Psoas muscle (tissue), 8 donors: ENCODE results near the gene PDE11A. TPM values are rescaled to one million over a fixed set of nuclear protein-coding genes. Genes with fewer than 3 reads are reported as not detected.

ENCODE experiments used
- ATAC-seq, 4 donors: fragments of 200-7000 bp; cut with Tn5 transposase; one replicate each; pipeline ENCODE4 v1.9.1; 2020; ENCODE audit warnings: moderate library complexity in 3 of 4, mild to moderate bottlenecking in 2 of 4
- DNase-seq, 2 donors: peaks; one replicate each; pipeline ENCODE4 v3.0.0-alpha.2; 2020
- H3K27ac ChIP-seq: fragments of 200-600 bp; one replicate; pipeline ENCODE4 v1.8.0; 2022
- H3K27me3 ChIP-seq, 3 donors: fragments of 200-600 bp in 1 of 3; one replicate each; pipeline versions ENCODE4 v1.6.1 to v1.8.0; 2013 to 2022; ENCODE audit warnings: low read length in 2 of 3, mild to moderate bottlenecking in 2 of 3, moderate library complexity in 1 of 3; ENCODE audit not compliant: insufficient read depth in 3 of 3
- H3K36me3 ChIP-seq, 2 donors: fragments of 200-600 bp in 1 of 2; one replicate each; pipeline versions ENCODE4 v1.6.1 to v1.8.0; 2013 to 2022; ENCODE audit warnings: low read depth in 1 of 2, mild to moderate bottlenecking in 1 of 2, moderate library complexity in 1 of 2; ENCODE audit not compliant: insufficient read depth in 1 of 2
- H3K4me1 ChIP-seq: fragments of 200-600 bp; one replicate; pipeline ENCODE4 v1.8.0; 2022
- H3K4me3 ChIP-seq: fragments of 200-600 bp; one replicate; pipeline ENCODE4 v1.8.0; 2022; ENCODE audit warnings: mild to moderate bottlenecking
- H3K9me3 ChIP-seq: fragments of 200-600 bp; one replicate; pipeline ENCODE4 v1.8.0; 2022
- CTCF ChIP-seq: fragments of 200-600 bp; IDR thresholded peaks from one replicate; pipeline ENCODE4 v1.8.0; 2022; ENCODE audit warnings: antibody characterized with exemption
- WGBS, 3 donors: extraction: QIAGEN DNeasy Blood & Tissue Kit; methylation state at CpG; one replicate each; pipeline versions ENCODE4 v1.1.6 to v1.1.7; 2013; 5-methylcytosine and 5-hydroxymethylcytosine counted together
- intact Hi-C, 2 donors: fragments of 100-400 bp; cut with DNase I; formaldehyde crosslinking; loops; one replicate each; pipeline versions ENCODE4 v1.11.0 to v1.14.2; 2022
- polyA plus RNA-seq, 3 donors: library from polyadenylated mRNA; stranded (reverse); fragments of 200-250 nt; gene quantifications; one replicate each; pipeline ENCODE4 v1.2.3, GENCODE V29; 2013
- total RNA-seq, 4 donors: library from RNA; stranded (reverse); fragmentation: NEBNext Ultra II Directional in 2 of 4; extraction: Animal tissue kit (Norgen Biotek cat#: 25700) in 2 of 4; gene quantifications; one replicate each; pipeline versions ENCODE4 v1.2.1 to v1.2.4, GENCODE V29; 2021 to 2023
- donor health status: healthy with polysubstance abuse.
- donor health status: DM: no; HTN: no; CAD: no; lungs with moderate emphysema.
- donor health status: Bipolar disorder and iron deficiency.
- donor health status: healthy.
- donor health status: DM: yes; HTN: yes; CAD: no.
- donor health status: DM: no; HTN: no; CAD: no.
- donor health status: DM: no; HTN: no; CAD: no.
- donor health status: DM: yes; HTN: yes; CAD: no.

Gene PDE11A
- total and polyA plus RNA-seq, 7 donors, result 0.35 to 39.7 (median 2.3) TPM

DNA sequence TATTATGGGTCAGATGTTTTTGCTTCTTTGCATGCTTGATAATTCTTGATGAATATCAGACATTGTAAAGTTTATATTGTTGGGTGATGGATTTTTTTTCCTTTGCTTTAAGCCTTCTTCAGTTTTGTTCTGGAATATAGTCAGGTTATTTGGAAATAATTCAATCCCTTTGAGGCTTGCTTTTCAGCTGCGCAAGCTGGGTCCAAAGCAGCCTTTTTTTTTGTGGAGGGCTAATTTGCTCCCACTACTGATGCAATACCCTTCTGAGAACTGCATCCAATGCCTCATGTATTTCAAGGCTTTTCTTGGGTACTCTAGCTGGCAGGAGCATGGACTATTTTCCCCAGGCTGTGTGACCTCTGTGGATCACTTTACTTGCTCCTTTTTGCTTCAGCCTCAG, 434.1 kb downstream of the PDE11A start:
- intact Hi-C loops, result no loop called here
- Histone ChIP-seq H3K36me3 (no peaks in the 10 kb centered on the region), H3K4me1 (peaks cover 6% of the 10 kb centered on the region), H3K4me3 (no peak overlapping the region), H3K27me3 (no peaks in the 10 kb centered on the region), H3K9me3 (no peaks in the 10 kb centered on the region), H3K27ac (no peak overlapping the region)
- DNase-seq, result no peak
- no peak for TF ChIP-seq CTCF
- WGBS, 3 donors, result 86 to 95% (median 92%) methylated on average over 1 of the region's 1 CpG
- ATAC-seq, result no peak

DNA sequence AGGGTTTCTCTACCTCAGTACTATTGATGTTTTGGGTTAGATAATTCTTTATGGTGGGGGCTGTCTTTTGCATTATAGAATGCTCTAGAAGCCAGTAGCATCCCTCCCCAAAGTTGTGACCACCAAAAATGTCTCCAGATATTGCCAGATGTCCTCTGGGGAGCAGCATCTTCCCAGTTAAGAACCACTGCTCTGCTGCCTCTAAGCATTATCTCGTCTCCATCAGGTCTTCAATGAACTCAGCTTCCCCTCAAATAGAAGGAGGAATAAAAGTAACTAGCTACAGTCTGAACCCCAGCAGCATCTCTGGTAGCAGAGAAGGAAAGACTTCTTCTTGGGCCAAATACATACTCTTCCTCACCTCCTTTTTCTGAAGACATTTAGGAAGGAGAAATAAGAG, 435.9 kb downstream of the PDE11A start:
- no peak for DNase-seq
- ATAC-seq, result no peak
- Histone ChIP-seq H3K36me3 (no peaks in the 10 kb centered on the region), H3K9me3 (no peaks in the 10 kb centered on the region), H3K27me3 (no peaks in the 10 kb centered on the region), H3K4me3 (no peak overlapping the region), H3K27ac (no peak overlapping the region), H3K4me1 (peaks cover 7% of the 10 kb centered on the region)
- TF ChIP-seq CTCF, result no peak
- WGBS, 3 donors, result 48 to 50% (median 50%) methylated on average over 1 of the region's 1 CpG
- intact Hi-C loops, result no loop called here

GRCh38 chr2:177635696-177636095, 436.9 kb downstream of the PDE11A start:
- Histone ChIP-seq H3K27me3 (no peaks in the 10 kb centered on the region), H3K36me3 (no peaks in the 10 kb centered on the region), H3K27ac (no peak overlapping the region), H3K9me3 (no peaks in the 10 kb centered on the region), H3K4me3 (no peak overlapping the region), H3K4me1 (peaks cover 7% of the 10 kb centered on the region)
- no peak for TF ChIP-seq CTCF
- DNase-seq (no peak), ATAC-seq (no peak)
- 0% methylated on average over 1 of the region's 1 CpG for WGBS, 3 donors
- intact Hi-C loops, result no loop called here

DNA sequence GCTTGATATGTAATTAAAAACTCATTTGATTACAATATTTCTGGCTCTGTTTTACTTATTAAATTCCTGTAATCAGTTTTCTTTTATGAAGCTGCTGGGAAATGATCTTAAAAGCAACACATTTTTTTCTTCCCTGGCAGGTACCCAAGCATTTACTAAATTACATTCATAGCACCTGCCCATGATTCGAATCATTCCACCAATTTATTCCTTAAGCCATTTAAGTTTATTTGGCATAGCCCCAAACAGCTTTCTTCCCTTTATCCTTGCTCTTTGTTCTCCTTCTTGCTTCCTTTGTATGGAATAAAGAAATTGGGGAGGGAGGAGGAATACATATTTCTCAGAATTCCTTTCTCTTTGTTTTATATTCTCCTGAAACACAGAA, 438.7 kb downstream of the PDE11A start:
- H3K27ac ChIP-seq, result peak overlapping the region; percentile 58

More for the DNA sequence above, 438.7 kb downstream of the PDE11A start:
- intact Hi-C loops, result no loop called here
- DNase-seq (no peak), ATAC-seq (no peak)
- TF ChIP-seq CTCF, result no peak
- Histone ChIP-seq H3K27me3 (no peaks in the 10 kb centered on the region), H3K4me3 (peak overlapping the region; percentile 66), H3K36me3 (no peaks in the 10 kb centered on the region), H3K9me3 (no peaks in the 10 kb centered on the region), H3K4me1 (peaks cover 7% of the 10 kb centered on the region)
- 14 to 24% (median 24%) methylated on average over 1 of the region's 1 CpG for WGBS, 3 donors
